HepG2 (cell line): Measurements from ENCODE around the gene GTF2H4. TPM values are rescaled to one million over a fixed set of nuclear protein-coding genes. Genes with fewer than 3 reads are reported as not detected.

Source experiments
- ATAC-seq: fragments of 200-7000 bp; cut with Tn5 transposase; 3 replicates; pipeline ENCODE4 v1.9.1; 2020; ENCODE audit warnings: mild to moderate bottlenecking, moderate library complexity
- BruUV-seq: library from RNA; stranded (reverse); fragments of 400-500 nt; replicated peaks from 2 replicates; lab custom pipeline; 2021; lab: Mats Ljungman, UMichigan
- CTCF ChIA-PET: fragments of 300-600 bp; formaldehyde crosslinking; extraction: SDS; loops from one replicate; lab custom pipeline; 2021; ENCODE audit warnings: low total read pairs, inconsistent platforms, low intra/inter-chr PET ratio; lab: Yijun Ruan, JAX
- POLR2A ChIA-PET: fragments of 350-600 bp; sonication (Branson Sonifier 250); formaldehyde crosslinking; loops from one replicate; lab custom pipeline; 2020; ENCODE audit warnings: antibody characterized with exemption, inconsistent platforms; lab: Yijun Ruan, JAX
- DNase-seq: peaks from one replicate; pipeline ENCODE4 v3.0.0-alpha.2; 2015; ENCODE audit warnings: low spot score
- FAIRE-seq: peaks from 3 replicates; lab custom pipeline; 2011; peaks lifted over from hg19 to GRCh38; lab: Jason Lieb, UNC
- H2AFZ ChIP-seq: one replicate; pipeline ENCODE4 v1.6.1; 2011; ENCODE audit warnings: low read length, inconsistent platforms
- H3K27ac ChIP-seq: fragments of 300-600 bp; 3 replicates; pipeline ENCODE4 v1.8.0; 2011; ENCODE audit warnings: mixed run types, mild to moderate bottlenecking, mixed read lengths, low read length, inconsistent platforms; ENCODE audit not compliant: insufficient read depth; ENCODE audit errors: extremely low read length
- H3K27me3 ChIP-seq, 2 experiments: fragments of 200-600 bp in 1 of 2; 2 replicates in 1 of 2; 3 replicates in 1 of 2; pipeline versions ENCODE4 v1.6.0 to v1.8.0; 2011; ENCODE audit warnings: low read length in 2 of 2, mild to moderate bottlenecking in 2 of 2, moderate library complexity in 2 of 2, inconsistent platforms in 1 of 2; ENCODE audit not compliant: insufficient read depth in 2 of 2, control insufficient read depth in 1 of 2
- H3K36me3 ChIP-seq, 2 experiments: fragments of 200-600 bp in 1 of 2; replicated peaks in 1 of 2; 2 replicates in 1 of 2; 3 replicates in 1 of 2; pipeline versions ENCODE4 v1.5.1 to v1.8.0; 2011; ENCODE audit warnings: low read length in 2 of 2, inconsistent platforms in 1 of 2; ENCODE audit not compliant: insufficient read depth in 2 of 2, control insufficient read depth in 1 of 2
- H3K4me1 ChIP-seq: 2 replicates; pipeline ENCODE4 v1.5.1; 2012; ENCODE audit warnings: low read length, inconsistent platforms; ENCODE audit not compliant: insufficient read depth
- H3K4me2 ChIP-seq: 2 replicates; pipeline ENCODE4 v1.6.0; 2011; ENCODE audit warnings: low read depth, low read length, inconsistent platforms
- H3K4me3 ChIP-seq, 3 experiments: fragments of 200-600 bp in 1 of 3; sonication (generic), shearing (Covaris generic) in 1 of 3; replicated peaks in 1 of 3; 2 replicates each; pipeline ENCODE4 v1.5.1; 2011 to 2016; ENCODE audit warnings: low read length in 3 of 3, inconsistent platforms in 2 of 3, low read depth in 2 of 3, mild to moderate bottlenecking in 2 of 3, control low read depth in 1 of 3, mixed read lengths in 1 of 3; ENCODE audit not compliant: insufficient read depth in 1 of 3
- H3K79me2 ChIP-seq: one replicate; pipeline ENCODE4 v1.6.1; 2011; ENCODE audit warnings: low read length, inconsistent platforms; ENCODE audit not compliant: insufficient read depth
- H3K9ac ChIP-seq: 2 replicates; pipeline ENCODE4 v1.6.0; 2011; ENCODE audit warnings: mild to moderate bottlenecking, low read depth, low read length, inconsistent platforms; ENCODE audit not compliant: insufficient read depth
- H3K9me3 ChIP-seq: 2 replicates; pipeline ENCODE4 v1.5.1; 2012; ENCODE audit warnings: mild to moderate bottlenecking, low read length
- H4K20me1 ChIP-seq: 2 replicates; pipeline ENCODE4 v1.6.0; 2011; ENCODE audit warnings: inconsistent platforms, mild to moderate bottlenecking, low read length, moderate library complexity; ENCODE audit not compliant: insufficient read depth
- GLMP ChIP-seq: sonication (generic); formaldehyde crosslinking; IDR thresholded peaks from 2 replicates; pipeline ENCODE4 v1.9.0; 2021; ENCODE audit warnings: missing genetic modification reagents, mild to moderate bottlenecking, borderline replicate concordance
- HIVEP1 ChIP-seq: sonication (generic); formaldehyde crosslinking; IDR thresholded peaks from 2 replicates; pipeline ENCODE4 v1.4.0; 2020; ENCODE audit warnings: mild to moderate bottlenecking, missing genetic modification reagents
- HMGXB4 ChIP-seq, 2 experiments: sonication (generic) in 1 of 2; formaldehyde crosslinking in 1 of 2; IDR thresholded peaks; 2 replicates each; pipeline versions ENCODE4 v1.4.0 to v1.6.1; 2018 to 2020; ENCODE audit warnings: missing genetic modification reagents in 2 of 2, borderline replicate concordance in 1 of 2, low read depth in 1 of 2, mild to moderate bottlenecking in 1 of 2, missing biosample characterization in 1 of 2
- MTF2 ChIP-seq: sonication (generic); formaldehyde crosslinking; IDR thresholded peaks from 2 replicates; pipeline ENCODE4 v1.5.0; 2020; ENCODE audit warnings: missing genetic modification reagents, borderline replicate concordance
- ZBTB34 ChIP-seq: sonication (generic); formaldehyde crosslinking; IDR thresholded peaks from 2 replicates; pipeline ENCODE4 v1.8.0; 2022; ENCODE audit warnings: mild to moderate bottlenecking, missing genetic modification reagents
- ZBTB43 ChIP-seq: sonication (generic); formaldehyde crosslinking; conservative IDR thresholded peaks from 2 replicates; pipeline ENCODE4 v1.4.0; 2020; ENCODE audit warnings: missing genetic modification reagents
- ZNF337 ChIP-seq: sonication (generic); formaldehyde crosslinking; IDR thresholded peaks from 2 replicates; pipeline ENCODE4 v1.5.1; 2020; ENCODE audit warnings: missing genetic modification reagents, low read depth, mild to moderate bottlenecking, borderline replicate concordance
- ZNF556 ChIP-seq: sonication (generic); formaldehyde crosslinking; IDR thresholded peaks from 2 replicates; pipeline ENCODE4 v1.4.0; 2020; ENCODE audit warnings: mild to moderate bottlenecking, missing genetic modification reagents, borderline replicate concordance
- ZNF652 ChIP-seq: IDR thresholded peaks from 2 replicates; pipeline ENCODE4 v1.6.1; 2016; ENCODE audit warnings: low read depth, borderline replicate concordance
- ZNF703 ChIP-seq: sonication (generic); formaldehyde crosslinking; IDR thresholded peaks from 2 replicates; pipeline ENCODE4 v1.5.1; 2020; ENCODE audit warnings: missing genetic modification reagents, mild to moderate bottlenecking, moderate library complexity, borderline replicate concordance
- ZNF782 ChIP-seq: sonication (generic); formaldehyde crosslinking; IDR thresholded peaks from 2 replicates; pipeline ENCODE4 v1.4.0; 2020; ENCODE audit warnings: missing genetic modification reagents, mild to moderate bottlenecking, borderline replicate concordance
- WGBS: methylation state at CpG from one replicate; pipeline ENCODE4 v1.1.6; 2017; ENCODE audit warnings: low lambda C conversion rate; 5-methylcytosine and 5-hydroxymethylcytosine counted together
- in situ Hi-C: cut with HindIII; loops from 2 replicates; pipeline ENCODE4 v1.10.0; 2017; ENCODE audit warnings: low pct_unique_long_range_greater_than_20kb; ENCODE audit not compliant: extremely low pct_ligation_motif_present
- intact Hi-C: fragments of 100-400 bp; cut with micrococcal nuclease; formaldehyde crosslinking; loops from one replicate; pipeline ENCODE4 v1.10.0; 2022; ENCODE audit not compliant: unreplicated experiment
- polyA plus RNA-seq, 8 experiments: library from polyadenylated mRNA; depleted of rRNA in 3 of 8; stranded (reverse) in 7 of 8; unstranded in 1 of 8; fragments of >200 nt; fragmentation: Illumina TruSeq in 4 of 8; extraction: Trizol in 4 of 8; gene quantifications; 2 replicates each; pipeline versions ENCODE4 v1.2.1 to v1.2.3, GENCODE V29; 2011 to 2016; ENCODE audit warnings: low read depth in 4 of 8, missing spikeins in 1 of 8, mixed read lengths in 1 of 8; ENCODE audit not compliant: insufficient read depth in 1 of 8
- total RNA-seq, 5 experiments: library from RNA; depleted of rRNA; stranded (reverse); fragments of >200 nt; fragmentation: Illumina TruSeq; extraction: Trizol; gene quantifications; 2 replicates each; pipeline ENCODE4 v1.2.3, GENCODE V29; 2016; ENCODE audit warnings: low read depth in 1 of 5

Gene GTF2H4
- total and polyA plus RNA-seq, 2 of the 13 experiments (the other 11 are each of a cell fraction or from before 2014, with no cell fraction given): 15.9 to 49.3 TPM

- H3K4me2 ChIP-seq: no peak overlapping the region
- POLR2A ChIA-PET: no interaction called here
- TF ChIP-seq ZNF703 (CRISPR knock-in tag) (no peak), MTF2 (CRISPR knock-in tag) (no peak), ZNF652 (no peak), ZNF556 (CRISPR knock-in tag) (no peak), GLMP (CRISPR knock-in tag) (no peak), ZBTB43 (CRISPR knock-in tag) (no peak), HMGXB4 (CRISPR knock-in tag; IDR thresholded peaks at IDR 0.05; ENCODE audit: borderline replicate concordance in 1 of 2, low read depth in 1 of 2) (no peak), ZNF782 (CRISPR knock-in tag) (no peak), ZBTB34 (no peak), ZNF337 (CRISPR knock-in tag) (no peak), HIVEP1 (CRISPR knock-in tag) (no peak)
Observed at GRCh38 chr6:30887901-30888815, 19.8 kb upstream of the GTF2H4 start.

More at GRCh38 chr6:30887901-30888815, 19.8 kb upstream of the GTF2H4 start:
- 90% methylated on average over 6 of the region's 6 CpGs for WGBS
- no peak for DNase-seq
- Histone ChIP-seq H3K79me2 (peaks cover 19% of the 10 kb centered on the region), H3K27me3 (no peaks in the 10 kb centered on the region; a peak in 1 of 5 replicates), H3K36me3 (peaks cover 24 to 44% of the 10 kb centered on the region in 2 experiments), H2AFZ (no peak overlapping the region), H3K4me3 (no peak overlapping the region), H3K27ac (no peak overlapping the region), H3K9ac (no peak overlapping the region), H3K9me3 (no peaks in the 10 kb centered on the region), H4K20me1 (peaks cover 4% of the 10 kb centered on the region; the same call in 1 of the 2 replicates), H3K4me1 (peaks cover 29% of the 10 kb centered on the region)
- FAIRE-seq: no peak
- intact Hi-C loops: no loop called here
- in situ Hi-C loops: no loop called here
- CTCF ChIA-PET: no interaction called here
- no TSS peak for BruUV-seq
- no peak for ATAC-seq
